ENCODE results near the gene EVI5.

- TF ChIP-seq BHLHE40 (IDR thresholded peaks at IDR 0.05; ENCODE audit: borderline replicate concordance) (no peak), SUZ12 (IDR thresholded peaks at IDR 0.05) (no peak), PKNOX1 (IDR thresholded peaks at IDR 0.05) (no peak), FOXA1 (IDR thresholded peaks at IDR 0.05) (no peak), SP1 (IDR thresholded peaks at IDR 0.05) (no peak), FOXM1 (IDR thresholded peaks at IDR 0.05; ENCODE audit: borderline replicate concordance) (no peak), FOXK2 (IDR thresholded peaks at IDR 0.05) (no peak), ELF4 (IDR thresholded peaks at IDR 0.05) (no peak), HDGF (IDR thresholded peaks at IDR 0.05; ENCODE audit: borderline replicate concordance) (no peak), LEF1 (IDR thresholded peaks at IDR 0.05; ENCODE audit: borderline replicate concordance) (no peak), ZNF384 (IDR thresholded peaks at IDR 0.05) (no peak), ARNT (IDR thresholded peaks at IDR 0.05) (no peak)
Observed at GRCh38 chr1:92571578-92571977, 213.3 kb downstream of the EVI5 start.

Data from HEK293T (cell line).